Stimulated activated CD8-positive, alpha-beta memory T cell treated with anti-CD3 and anti-CD28 coated beads, Interleukin-2, amount 100 ng/mL, for 48 hours (primary cell): Measurements from ENCODE around the gene R3HDM1.
"Not testable (repeated sequence)": the region's sequence is repeated elsewhere in the genome, so short reads cannot be mapped to it uniquely, and the experiment has no call there.

Experiments used
- DNase-seq, 2 donors: peaks; one replicate each; pipeline ENCODE4 v3.0.0-alpha.2; 2020; ENCODE audit warnings: low read depth in 2 of 2

R3HDM1 gene

DNA sequence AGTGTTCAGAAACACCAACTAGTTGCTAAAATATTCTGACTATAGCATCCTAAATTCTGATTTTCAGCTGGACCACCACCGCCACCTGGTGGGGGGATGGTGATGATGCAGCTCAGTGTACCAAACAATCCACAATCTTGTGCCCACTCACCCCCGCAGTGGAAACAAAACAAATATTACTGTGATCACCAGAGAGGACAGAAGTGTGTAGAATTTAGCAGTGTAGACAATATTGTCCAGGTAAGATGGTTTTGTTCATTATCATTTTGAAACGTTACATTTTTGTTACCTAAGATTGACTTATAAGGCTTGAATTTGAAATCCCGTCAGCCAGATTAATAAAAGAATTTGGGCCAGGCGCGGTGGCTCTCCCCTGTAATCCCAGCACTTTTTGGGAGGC, 178.7 kb downstream of the R3HDM1 start:
- DNase-seq, result peak; percentile 46 to 61

DNA sequence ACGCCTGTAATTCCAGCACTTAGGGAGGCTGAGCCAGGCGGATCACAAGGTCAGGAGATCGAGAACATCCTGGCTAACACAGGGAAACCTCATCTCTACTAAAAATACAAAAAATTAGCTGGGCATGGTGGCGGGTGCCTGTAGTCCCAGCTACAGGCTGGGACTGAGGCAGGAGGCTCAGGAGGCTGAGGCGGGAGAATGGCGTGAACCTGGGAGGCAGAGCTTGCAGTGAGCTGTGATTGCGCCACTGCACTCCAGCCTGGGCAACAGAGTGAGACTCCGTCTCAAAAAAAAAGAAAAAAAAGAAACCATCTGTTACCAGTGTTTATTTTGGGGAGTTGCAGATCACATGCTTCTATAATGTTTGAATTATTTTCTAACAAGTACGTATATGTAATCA, 183.8 kb downstream of the R3HDM1 start:
- DNase-seq, result not testable (repeated sequence)

DNA sequence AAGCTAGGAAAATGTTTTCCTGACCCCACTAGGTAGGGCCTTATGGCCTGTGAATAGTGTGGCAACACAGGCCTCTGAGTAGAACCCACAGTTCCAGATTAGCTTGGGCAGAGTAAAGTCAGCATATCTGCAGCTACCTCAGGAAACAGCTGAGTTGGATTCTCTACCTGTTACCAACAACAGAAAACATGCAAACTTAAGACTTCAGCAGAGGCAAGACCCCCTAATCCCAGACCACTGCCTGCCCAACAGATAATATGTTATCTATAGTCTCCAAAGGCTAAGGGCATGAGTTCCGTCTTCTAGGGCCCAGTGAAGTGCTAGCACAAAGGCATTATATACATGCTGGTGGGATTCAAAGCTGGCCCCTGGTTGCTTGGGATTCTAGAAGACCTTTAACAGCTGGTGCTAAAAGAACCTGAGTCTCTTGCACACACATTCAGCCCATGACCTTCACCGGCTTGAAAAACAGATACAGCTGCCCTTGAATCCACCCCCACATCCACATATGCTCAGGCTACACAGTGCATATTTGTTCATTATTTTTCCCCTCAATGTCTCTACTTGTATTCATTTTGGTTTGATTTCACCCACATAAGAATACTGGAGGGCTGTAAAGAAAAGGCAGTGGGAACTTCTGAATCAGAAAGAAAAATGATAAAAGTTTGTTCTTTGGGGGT, 196.9 kb downstream of the R3HDM1 start:
- no peak for DNase-seq

DNA sequence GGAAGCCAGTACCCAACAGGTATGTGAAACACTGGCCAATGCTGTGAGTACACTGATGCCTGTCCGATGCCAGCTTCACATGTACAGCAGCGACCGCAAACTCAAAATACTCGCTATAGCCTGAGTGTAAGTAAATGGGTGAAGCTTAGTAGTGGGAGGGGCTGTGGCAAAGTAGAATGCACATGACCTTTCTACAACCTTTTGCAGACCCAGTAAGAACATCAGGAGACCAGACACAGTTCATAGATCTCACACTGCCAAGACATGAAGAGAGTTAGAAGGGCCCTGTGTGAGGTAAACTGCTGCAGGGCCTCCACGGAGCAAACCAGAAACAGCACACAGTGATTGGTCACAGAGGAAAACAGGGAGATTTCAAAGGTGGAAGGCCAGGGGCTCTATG, 201.3 kb downstream of the R3HDM1 start:
- DNase-seq, result no peak

- no peak for DNase-seq
Measured at GRCh38 chr2:135733045-135733444, 201.8 kb downstream of the R3HDM1 start.

DNA sequence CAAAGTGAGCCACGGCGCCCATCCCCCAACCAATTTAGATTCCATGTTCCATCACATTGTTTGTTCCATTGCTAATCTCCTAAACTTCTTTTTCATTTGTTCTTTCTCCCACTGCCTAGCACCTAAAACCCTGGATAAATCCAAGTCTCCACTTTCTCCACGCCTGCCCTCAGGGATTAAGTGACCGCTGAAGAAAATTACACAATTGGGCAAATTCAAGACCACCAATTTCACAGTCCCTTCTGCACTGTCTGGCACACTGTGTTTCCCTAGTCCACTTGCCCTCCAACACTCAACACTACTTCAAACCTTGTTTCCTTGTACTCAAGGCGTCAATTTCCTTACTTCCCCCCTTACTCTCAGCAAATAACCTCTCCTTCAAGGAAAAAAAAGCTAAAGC, 205.3 kb downstream of the R3HDM1 start:
- no peak for DNase-seq

- DNase-seq, result no peak
Measured at GRCh38 chr2:135740206-135740605, 208.9 kb downstream of the R3HDM1 start.

GRCh38 chr2:135741043-135741394, 209.7 kb downstream of the R3HDM1 start:
- no peak for DNase-seq

GRCh38 chr2:135741395-135742324, 210.4 kb downstream of the R3HDM1 start, which contains the start of gene UBXN4:
Gene UBXN4, plus strand, starts transcription at chr2:135741855. Its CDS starts 75 bp downstream, at chr2:135741930.
- DNase-seq, result peak; percentile 95

GRCh38 chr2:135742325-135742757, 211.1 kb downstream of the R3HDM1 start:
- DNase-seq, result no peak

DNA sequence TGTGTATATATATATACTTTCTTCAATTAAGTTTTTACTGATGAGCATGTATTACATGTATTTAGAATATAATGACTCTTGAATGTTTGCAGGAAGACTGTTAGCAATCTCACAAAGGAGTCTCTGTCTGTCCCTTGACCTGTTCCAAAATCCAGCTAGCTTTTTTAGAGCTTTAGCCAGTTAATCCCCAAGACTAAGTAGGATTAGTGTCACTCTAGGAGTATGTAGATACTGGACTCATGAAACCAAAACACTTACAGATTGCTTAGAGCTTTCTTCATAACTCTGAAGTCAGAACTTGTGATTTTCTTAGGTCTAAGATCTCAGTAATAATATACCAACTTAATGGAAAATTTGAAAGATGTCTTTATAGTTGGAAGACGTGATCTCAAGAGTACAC, 212.6 kb downstream of the R3HDM1 start:
- DNase-seq, result no peak

GRCh38 chr2:135744760-135745314, 213.6 kb downstream of the R3HDM1 start:
- DNase-seq, result peak in 1 of 2 donors; percentile 15

DNA sequence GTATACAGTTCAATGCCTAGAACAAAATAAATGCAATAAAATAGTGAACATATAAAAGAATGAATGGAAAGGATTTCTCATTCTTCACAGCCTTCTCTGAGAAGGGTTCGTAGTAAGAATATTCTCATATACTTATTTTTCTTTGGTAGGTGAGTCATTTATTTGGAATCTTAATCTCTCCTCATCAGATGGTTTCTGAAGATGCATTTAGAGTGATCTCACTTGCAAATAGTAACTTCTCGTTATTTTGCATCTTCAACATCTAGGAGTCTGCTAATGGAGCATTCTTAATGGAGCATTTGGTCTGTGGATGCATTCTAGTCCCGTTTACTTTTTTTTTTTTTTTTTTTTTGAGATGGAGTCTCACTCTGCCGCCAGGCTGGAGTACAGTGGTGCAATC, 214.3 kb downstream of the R3HDM1 start:
- DNase-seq, result no peak

GRCh38 chr2:135755573-135755972, 224.3 kb downstream of the R3HDM1 start:
- no peak for DNase-seq

DNA sequence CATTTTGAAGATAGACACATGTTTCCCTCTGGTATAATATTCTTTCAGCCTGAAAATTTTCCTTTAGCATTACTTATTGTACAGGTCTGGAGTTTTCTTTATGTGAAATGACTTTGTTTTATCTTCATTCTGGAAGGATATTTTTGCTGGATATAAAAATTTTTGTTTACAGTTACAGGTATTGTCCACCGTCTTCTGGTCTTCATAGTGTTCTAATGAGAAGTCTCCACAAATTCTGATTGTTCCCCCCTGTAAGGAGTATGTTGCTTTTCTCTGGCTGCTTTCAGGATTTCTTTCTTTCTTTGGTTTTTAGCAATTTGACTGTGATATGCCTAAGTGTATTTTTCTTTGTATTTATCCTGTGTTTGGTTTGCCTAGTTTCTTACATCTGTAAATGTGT, 225.4 kb downstream of the R3HDM1 start:
- DNase-seq, result no peak

- DNase-seq, result no peak
Measured at GRCh38 chr2:135762022-135762421, 230.7 kb downstream of the R3HDM1 start.

- DNase-seq, result no peak
Measured at GRCh38 chr2:135762530-135762929, 231.2 kb downstream of the R3HDM1 start.

- DNase-seq, result no peak
Measured at GRCh38 chr2:135768863-135769262, 237.6 kb downstream of the R3HDM1 start.

DNA sequence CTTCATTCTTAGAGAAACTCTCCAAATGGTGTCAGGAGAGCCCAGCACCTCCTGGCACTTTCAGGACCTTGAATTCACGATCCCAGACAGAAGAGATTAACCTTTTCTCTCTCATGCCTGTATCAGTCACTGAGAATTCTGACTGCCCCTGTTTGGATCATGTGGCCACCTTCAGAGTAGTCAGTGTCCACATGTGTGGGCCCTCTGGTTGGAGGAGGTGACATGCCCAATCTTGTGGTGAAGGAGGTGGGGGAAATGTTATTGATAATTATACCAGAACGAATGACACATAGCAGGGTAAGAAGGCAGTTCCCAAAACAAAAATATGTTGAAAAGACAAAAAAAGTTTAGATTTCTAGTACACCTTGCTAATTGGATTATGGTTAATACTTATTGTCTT, 242.0 kb downstream of the R3HDM1 start:
- DNase-seq, result no peak

- DNase-seq, result no peak
Measured at GRCh38 chr2:135773917-135774316, 242.6 kb downstream of the R3HDM1 start.
